Endothelial cell of umbilical vein (primary cell): ENCODE measurements around the gene SIGLEC8. TPM values are rescaled to one million over a fixed set of nuclear protein-coding genes. Genes with fewer than 3 reads are reported as not detected.

Source experiments
- BruUV-seq: library from RNA; stranded (reverse); fragments of 400-500 nt; replicated peaks from 2 replicates; lab custom pipeline; 2021; lab: Mats Ljungman, UMichigan
- CTCF ChIA-PET: fragments of 300-600, 350-600 bp; sonication (Branson Sonifier 250); formaldehyde crosslinking; loops from one replicate; lab custom pipeline; 2021; ENCODE audit warnings: antibody characterized with exemption, inconsistent platforms; lab: Charles Lee
- POLR2A ChIA-PET: fragments of 300-600, 350-600 bp; sonication (Branson Sonifier 250); formaldehyde crosslinking; loops from one replicate; lab custom pipeline; 2021; ENCODE audit warnings: antibody characterized with exemption, inconsistent platforms; lab: Charles Lee
- DNase-seq: peaks from one replicate; pipeline ENCODE4 v3.0.0-alpha.2; 2011; ENCODE audit warnings: low read depth, low spot score
- FAIRE-seq: peaks from 2 replicates; lab custom pipeline; 2011; peaks lifted over from hg19 to GRCh38; lab: Jason Lieb, UNC
- H2AFZ ChIP-seq: 2 replicates; pipeline ENCODE4 v1.6.0; 2012; ENCODE audit warnings: low read depth, low read length, control low read depth, inconsistent platforms
- H3K27ac ChIP-seq: 2 replicates; pipeline ENCODE4 v1.5.1; 2011; ENCODE audit warnings: low read depth, mild to moderate bottlenecking, control low read depth, low read length, moderate library complexity; ENCODE audit not compliant: insufficient read depth
- H3K27me3 ChIP-seq, 2 experiments: 2 replicates each; pipeline versions ENCODE4 v1.6.0 to v1.6.1; 2011; ENCODE audit warnings: low read length in 2 of 2, mixed read lengths in 1 of 2; ENCODE audit not compliant: control insufficient read depth in 2 of 2, insufficient read depth in 2 of 2
- H3K36me3 ChIP-seq, 2 experiments: 2 replicates in 1 of 2; 3 replicates in 1 of 2; pipeline ENCODE4 v1.5.1; 2011; ENCODE audit warnings: low read length in 2 of 2, mild to moderate bottlenecking in 1 of 2, moderate library complexity in 1 of 2; ENCODE audit not compliant: control insufficient read depth in 2 of 2, insufficient read depth in 2 of 2; ENCODE audit errors: extremely low read depth in 1 of 2
- H3K4me1 ChIP-seq: 3 replicates; pipeline ENCODE4 v1.5.1; 2011; ENCODE audit warnings: mild to moderate bottlenecking, low read length; ENCODE audit not compliant: control insufficient read depth, insufficient read depth; ENCODE audit errors: extremely low read depth
- H3K4me2 ChIP-seq: 2 replicates; pipeline ENCODE4 v1.6.1; 2011; ENCODE audit warnings: low read length, control low read depth, mixed read lengths; ENCODE audit not compliant: insufficient read depth
- H3K4me3 ChIP-seq, 3 experiments: fragments of 200-600 bp in 1 of 3; sonication (generic), shearing (Covaris generic) in 1 of 3; replicated peaks in 1 of 3; 2 replicates each; pipeline ENCODE4 v1.5.1; 2011 to 2016; ENCODE audit warnings: control low read depth in 3 of 3, low read length in 3 of 3, mild to moderate bottlenecking in 2 of 3, inconsistent platforms in 1 of 3, low read depth in 1 of 3, moderate library complexity in 1 of 3; ENCODE audit not compliant: insufficient read depth in 1 of 3
- H3K79me2 ChIP-seq: 2 replicates; pipeline ENCODE4 v1.6.0; 2012; ENCODE audit warnings: low read length, inconsistent platforms; ENCODE audit not compliant: control insufficient read depth, insufficient read depth
- H3K9ac ChIP-seq: replicated peaks from 2 replicates; pipeline ENCODE3; 2011; ENCODE audit warnings: low read length, control low read depth; ENCODE audit not compliant: insufficient read depth; ENCODE audit errors: extremely low read depth
- H3K9me1 ChIP-seq: replicated peaks from 3 replicates; pipeline ENCODE4 v1.6.0; 2011; ENCODE audit warnings: mild to moderate bottlenecking, low read length; ENCODE audit not compliant: control insufficient read depth, insufficient read depth; ENCODE audit errors: extremely low read depth
- H3K9me3 ChIP-seq: replicated peaks from 2 replicates; pipeline ENCODE4 v1.5.1; 2012; ENCODE audit warnings: low read length, inconsistent platforms; ENCODE audit not compliant: control insufficient read depth, insufficient read depth
- H4K20me1 ChIP-seq: replicated peaks from 2 replicates; pipeline ENCODE3; 2011; ENCODE audit warnings: mild to moderate bottlenecking, low read length; ENCODE audit not compliant: control insufficient read depth, insufficient read depth; ENCODE audit errors: extremely low read depth
- EZH2 ChIP-seq: IDR thresholded peaks from 2 replicates; pipeline ENCODE4 v1.6.1; 2012; ENCODE audit warnings: borderline replicate concordance, low read depth, mild to moderate bottlenecking, moderate library complexity, low read length, inconsistent platforms; ENCODE audit not compliant: severe bottlenecking
- FOS ChIP-seq: IDR thresholded peaks from 2 replicates; pipeline ENCODE4 v1.6.1; 2011; ENCODE audit warnings: mild to moderate bottlenecking, low read length, moderate library complexity, borderline replicate concordance; ENCODE audit not compliant: insufficient read depth
- GATA2 ChIP-seq: IDR thresholded peaks from 2 replicates; pipeline ENCODE4 v1.7.0; 2011; ENCODE audit warnings: low read depth, mild to moderate bottlenecking, moderate library complexity, mixed read lengths, low read length; ENCODE audit not compliant: insufficient read length, insufficient read depth
- JUN ChIP-seq: IDR thresholded peaks from 2 replicates; pipeline ENCODE4 v1.6.1; 2011; ENCODE audit warnings: borderline replicate concordance, low read depth; ENCODE audit not compliant: insufficient read length, insufficient read depth
- MYC ChIP-seq: IDR thresholded peaks from one replicate; pipeline ENCODE4 v1.6.1; 2011; ENCODE audit warnings: mild to moderate bottlenecking, low read depth, low read length
- POLR2A ChIP-seq: IDR thresholded peaks from 2 replicates; pipeline ENCODE4 v1.6.1; 2012; ENCODE audit warnings: low read depth, mild to moderate bottlenecking, control low read depth, low read length
- POLR2AphosphoS5 ChIP-seq: IDR thresholded peaks from 2 replicates; pipeline ENCODE4 v1.6.1; 2012; ENCODE audit warnings: low read depth, mild to moderate bottlenecking, control low read depth, low read length, moderate library complexity; ENCODE audit not compliant: insufficient read depth
- dilution Hi-C: fragments of 300-500 bp; cut with MboI; formaldehyde crosslinking; loops from one replicate; pipeline ENCODE4 v1.15.0; 2019; ENCODE audit warnings: low sequenced_read_pairs; ENCODE audit not compliant: extremely low pct_ligation_motif_present
- intact Hi-C: fragments of 100-400 bp; cut with micrococcal nuclease; formaldehyde crosslinking; loops from one replicate; pipeline ENCODE4 v1.10.0; 2022
- polyA plus RNA-seq, 4 experiments: library from polyadenylated mRNA; depleted of rRNA in 3 of 4; stranded (reverse) in 3 of 4; unstranded in 1 of 4; fragments of >200 nt; gene quantifications; 2 replicates each; pipeline versions ENCODE4 v1.2.1 to v1.2.3, GENCODE V29; 2011 to 2012; ENCODE audit warnings: missing spikeins in 1 of 4
- total RNA-seq: library from RNA; stranded (reverse); gene quantifications from 2 replicates; pipeline ENCODE4 v1.2.3, GENCODE V29; 2021
- TF ChIP-seq, protein P1 (sequence below), 2 donors: IDR thresholded peaks; 1 replicate in 1 of 2; 2 replicates in 1 of 2; pipeline ENCODE4 v1.5.1; 2011; ENCODE audit warnings: low read length in 2 of 2, mild to moderate bottlenecking in 2 of 2, moderate library complexity in 2 of 2, control low read depth in 1 of 2, inconsistent platforms in 1 of 2, low read depth in 1 of 2; ENCODE audit not compliant: insufficient read depth in 1 of 2; ENCODE audit errors: extremely low read depth in 1 of 2
- TF ChIP-seq, protein P2 (sequence below): IDR thresholded peaks from 2 replicates; pipeline ENCODE4 v1.6.1; 2011; ENCODE audit not compliant: insufficient read depth, insufficient read length

SIGLEC8 gene
- total and polyA plus RNA-seq, 2 donors (not counting 3 experiments of a cell fraction or from before 2014, with no cell fraction given), result not detected

DNA sequence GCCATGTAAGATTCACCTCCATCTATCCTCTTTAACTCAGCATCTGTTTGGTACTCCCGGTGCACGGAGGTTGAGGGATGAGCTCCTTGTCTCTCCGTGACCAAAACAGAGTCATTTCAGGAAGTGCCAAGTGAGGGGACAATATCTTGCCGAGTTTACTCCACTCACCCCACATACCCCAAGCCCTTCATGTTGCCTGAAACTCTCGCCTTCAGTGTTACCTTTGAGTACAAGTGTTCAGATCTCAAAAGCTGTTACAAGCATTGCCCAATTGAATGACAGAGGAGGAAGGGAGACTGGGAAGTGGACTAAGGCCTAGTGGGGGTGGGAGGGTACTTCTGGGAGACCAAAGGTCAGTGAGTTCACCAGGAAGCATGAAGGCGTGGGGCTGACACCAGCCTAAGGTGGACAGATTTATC, 49.4 kb upstream of the SIGLEC8 start:
- no peaks in the 10 kb centered on the region for H3K9me1 ChIP-seq
- dilution Hi-C loops (no loop called here), intact Hi-C loops (no loop called here)
- no peak overlapping the region for H3K4me2 ChIP-seq
- H3K9ac ChIP-seq, result no peak overlapping the region
- CTCF ChIA-PET, result interaction anchor here (0.8 to 1.2 kb wide), 2 partner anchors 154 kb away, joined by 3 read pairs; no protein-coding TSS in a partner anchor
- TF ChIP-seq POLR2A (no peak), JUN (no peak), MYC (no peak), EZH2 (no peak), GATA2 (no peak), POLR2AphosphoS5 (no peak), FOS (no peak)
- TF ChIP-seq, protein P1, sequence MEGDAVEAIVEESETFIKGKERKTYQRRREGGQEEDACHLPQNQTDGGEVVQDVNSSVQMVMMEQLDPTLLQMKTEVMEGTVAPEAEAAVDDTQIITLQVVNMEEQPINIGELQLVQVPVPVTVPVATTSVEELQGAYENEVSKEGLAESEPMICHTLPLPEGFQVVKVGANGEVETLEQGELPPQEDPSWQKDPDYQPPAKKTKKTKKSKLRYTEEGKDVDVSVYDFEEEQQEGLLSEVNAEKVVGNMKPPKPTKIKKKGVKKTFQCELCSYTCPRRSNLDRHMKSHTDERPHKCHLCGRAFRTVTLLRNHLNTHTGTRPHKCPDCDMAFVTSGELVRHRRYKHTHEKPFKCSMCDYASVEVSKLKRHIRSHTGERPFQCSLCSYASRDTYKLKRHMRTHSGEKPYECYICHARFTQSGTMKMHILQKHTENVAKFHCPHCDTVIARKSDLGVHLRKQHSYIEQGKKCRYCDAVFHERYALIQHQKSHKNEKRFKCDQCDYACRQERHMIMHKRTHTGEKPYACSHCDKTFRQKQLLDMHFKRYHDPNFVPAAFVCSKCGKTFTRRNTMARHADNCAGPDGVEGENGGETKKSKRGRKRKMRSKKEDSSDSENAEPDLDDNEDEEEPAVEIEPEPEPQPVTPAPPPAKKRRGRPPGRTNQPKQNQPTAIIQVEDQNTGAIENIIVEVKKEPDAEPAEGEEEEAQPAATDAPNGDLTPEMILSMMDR (IDR thresholded peaks at IDR 0.05; ENCODE audit: extremely low read depth in 1 of 2, insufficient read depth in 1 of 2, low read depth in 1 of 2, low read length in 2 of 2), result no peak
- TF ChIP-seq, protein P2, sequence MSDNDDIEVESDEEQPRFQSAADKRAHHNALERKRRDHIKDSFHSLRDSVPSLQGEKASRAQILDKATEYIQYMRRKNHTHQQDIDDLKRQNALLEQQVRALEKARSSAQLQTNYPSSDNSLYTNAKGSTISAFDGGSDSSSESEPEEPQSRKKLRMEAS, result no peak
- H3K4me3 ChIP-seq, result no peak overlapping the region
- H3K4me1 ChIP-seq, result no peaks in the 10 kb centered on the region
- peaks cover 0 to 2% of the 10 kb centered on the region in 2 experiments for H3K27me3 ChIP-seq
- H2AFZ ChIP-seq, result no peak overlapping the region
- no peak for DNase-seq
- no peaks in the 10 kb centered on the region for H4K20me1 ChIP-seq
- POLR2A ChIA-PET, result no interaction called here
- BruUV-seq, result no TSS peak
- no peak for FAIRE-seq
- no peak overlapping the region for H3K27ac ChIP-seq
- H3K36me3 ChIP-seq, result no peaks in the 10 kb centered on the region
- no peaks in the 10 kb centered on the region for H3K79me2 ChIP-seq
- no peaks in the 10 kb centered on the region for H3K9me3 ChIP-seq
